Neuronal stem cell (in vitro differentiated cells): ENCODE data around the gene MYL6B.

Experiments
- DNase-seq: peaks from one replicate; pipeline ENCODE4 v3.0.0-alpha.2; 2013; ENCODE audit warnings: low spot score
- H2AFZ ChIP-seq: one replicate; pipeline ENCODE4 v1.6.1; 2013; ENCODE audit warnings: mild to moderate bottlenecking, low read length, inconsistent platforms
- H2AK5ac ChIP-seq: 2 replicates; pipeline ENCODE4 v1.6.1; 2013; ENCODE audit warnings: low read depth, mild to moderate bottlenecking, inconsistent platforms, low read length, moderate library complexity, mixed read lengths
- H2BK120ac ChIP-seq: 2 replicates; pipeline ENCODE4 v1.6.1; 2013; ENCODE audit warnings: low read depth, mild to moderate bottlenecking, inconsistent platforms, low read length, moderate library complexity, mixed read lengths
- H2BK12ac ChIP-seq: one replicate; pipeline ENCODE4 v1.6.1; 2013; ENCODE audit warnings: low read length, inconsistent platforms
- H2BK15ac ChIP-seq: 2 replicates; pipeline ENCODE4 v1.6.1; 2013; ENCODE audit warnings: mild to moderate bottlenecking, low read length, inconsistent platforms, mixed read lengths
- H2BK5ac ChIP-seq: one replicate; pipeline ENCODE4 v1.6.1; 2013; ENCODE audit warnings: inconsistent platforms, mild to moderate bottlenecking, low read length, moderate library complexity
- H3K14ac ChIP-seq: one replicate; pipeline ENCODE4 v1.6.1; 2013; ENCODE audit warnings: low read length, inconsistent platforms
- H3K18ac ChIP-seq: 2 replicates; pipeline ENCODE4 v1.6.1; 2013; ENCODE audit warnings: low read length, inconsistent platforms
- H3K23ac ChIP-seq: 2 replicates; pipeline ENCODE4 v1.6.1; 2013; ENCODE audit warnings: low read depth, mild to moderate bottlenecking, mixed read lengths, low read length, inconsistent platforms; ENCODE audit not compliant: poor library complexity
- H3K27ac ChIP-seq: replicated peaks from 3 replicates; pipeline ENCODE4 v1.5.1; 2013; ENCODE audit warnings: low read length, inconsistent platforms
- H3K27me3 ChIP-seq, 3 experiments: 2 replicates each; pipeline ENCODE4 v1.6.1; 2013; ENCODE audit warnings: low read length in 3 of 3, mild to moderate bottlenecking in 2 of 3, inconsistent platforms in 1 of 3, low read depth in 1 of 3, mixed read lengths in 1 of 3, moderate library complexity in 1 of 3; ENCODE audit not compliant: control insufficient read depth in 3 of 3, insufficient read depth in 3 of 3
- H3K36me3 ChIP-seq, 2 donors: replicated peaks in 1 of 2; 2 replicates each; pipeline ENCODE4 v1.6.1; 2013; ENCODE audit warnings: low read length in 2 of 2; ENCODE audit not compliant: control insufficient read depth in 2 of 2, insufficient read depth in 2 of 2
- H3K4ac ChIP-seq: 2 replicates; pipeline ENCODE4 v1.6.1; 2013; ENCODE audit warnings: inconsistent platforms, mild to moderate bottlenecking, low read length, moderate library complexity
- H3K4me1 ChIP-seq, 2 donors: 1 replicate in 1 of 2; 2 replicates in 1 of 2; pipeline ENCODE4 v1.6.1; 2013; ENCODE audit warnings: low read length in 2 of 2, low read depth in 1 of 2; ENCODE audit not compliant: control insufficient read depth in 2 of 2, insufficient read depth in 1 of 2
- H3K4me2 ChIP-seq: one replicate; pipeline ENCODE4 v1.6.1; 2013; ENCODE audit warnings: mild to moderate bottlenecking, low read length, inconsistent platforms; ENCODE audit not compliant: insufficient read depth, poor library complexity, severe bottlenecking
- H3K4me3 ChIP-seq, 2 donors: 2 replicates each; pipeline ENCODE4 v1.5.1; 2013; ENCODE audit warnings: low read length in 2 of 2, mild to moderate bottlenecking in 2 of 2, inconsistent platforms in 1 of 2, moderate library complexity in 1 of 2
- H3K79me1 ChIP-seq: one replicate; pipeline ENCODE4 v1.6.1; 2013; ENCODE audit warnings: low read depth, mild to moderate bottlenecking, inconsistent platforms, low read length, moderate library complexity
- H3K9ac ChIP-seq: one replicate; pipeline ENCODE4 v1.6.1; 2013; ENCODE audit warnings: mild to moderate bottlenecking, low read depth, low read length, inconsistent platforms; ENCODE audit not compliant: poor library complexity
- H3K9me3 ChIP-seq, 2 donors: replicated peaks in 1 of 2; 2 replicates each; pipeline versions ENCODE3 to v1.6.1; 2013; ENCODE audit warnings: low read length in 2 of 2, mild to moderate bottlenecking in 2 of 2, inconsistent platforms in 1 of 2, low read depth in 1 of 2, mixed read lengths in 1 of 2, moderate library complexity in 1 of 2; ENCODE audit not compliant: control insufficient read depth in 2 of 2, insufficient read depth in 1 of 2
- H4K8ac ChIP-seq: one replicate; pipeline ENCODE4 v1.6.1; 2013; ENCODE audit warnings: low read depth, mild to moderate bottlenecking, inconsistent platforms, low read length, moderate library complexity
- H4K91ac ChIP-seq: one replicate; pipeline ENCODE4 v1.6.1; 2013; ENCODE audit warnings: low read length, low read depth, mild to moderate bottlenecking, inconsistent platforms; ENCODE audit not compliant: poor library complexity
- WGBS, 2 donors: extraction: QIAGEN DNeasy Blood & Tissue Kit; methylation state at CpG; one replicate each; pipeline ENCODE4 v1.1.7; 2013; ENCODE audit warnings: missing lambda C conversion rate in 2 of 2, mixed read lengths in 1 of 2; ENCODE audit not compliant: insufficient read length in 2 of 2, insufficient replicate concordance in 1 of 2; ENCODE audit errors: extremely low coverage in 2 of 2; 5-methylcytosine and 5-hydroxymethylcytosine counted together

Gene MYL6B

GRCh38 chr12:56128670-56129205 lies 23.6 kb upstream of the MYL6B start:
- peak overlapping the region; percentile 92 for H3K4me2 ChIP-seq
- H3K9ac ChIP-seq: peak overlapping the region; percentile 96
- H3K27me3 ChIP-seq: no peaks in the 10 kb centered on the region
- H2AFZ ChIP-seq: peak overlapping the region; percentile 88
- no peak overlapping the region for H3K27ac ChIP-seq
- H4K8ac ChIP-seq: no peak overlapping the region
- no CpG with 5 or more reads among the region's 20 CpGs for WGBS, 2 donors
- peak overlapping the region; percentile 76 for H2BK15ac ChIP-seq
- peak overlapping the region; percentile 95 for H3K18ac ChIP-seq
- no peaks in the 10 kb centered on the region for H3K79me1 ChIP-seq
- H3K9me3 ChIP-seq: no peaks in the 10 kb centered on the region
- peak overlapping the region; percentile 77 for H3K23ac ChIP-seq
- H3K4me3 ChIP-seq: peak overlapping the region; percentile 82 to 83
- H4K91ac ChIP-seq: no peak overlapping the region
- peak overlapping the region; percentile 44 for H2BK12ac ChIP-seq
- H3K4ac ChIP-seq: no peak overlapping the region
- no peak for DNase-seq
- H3K36me3 ChIP-seq: peaks cover 30 to 44% of the 10 kb centered on the region in 2 donors
- H2BK120ac ChIP-seq: no peak overlapping the region
- peak overlapping the region; percentile 92 for H3K14ac ChIP-seq
- peak overlapping the region; percentile 16 for H2AK5ac ChIP-seq
- H3K4me1 ChIP-seq: peaks cover 13% of the 10 kb centered on the region in 2 donors
- no peak overlapping the region for H2BK5ac ChIP-seq

GRCh38 chr12:56129206-56129941 lies 23.0 kb upstream of the MYL6B start:
- H3K4me1 ChIP-seq: peaks cover 13% of the 10 kb centered on the region in 2 donors
- no peak overlapping the region for H3K27ac ChIP-seq
- WGBS, 2 donors: no CpG with 5 or more reads among the region's 29 CpGs
- no peaks in the 10 kb centered on the region for H3K9me3 ChIP-seq
- no peak overlapping the region for H4K8ac ChIP-seq
- no peaks in the 10 kb centered on the region for H3K27me3 ChIP-seq
- peaks cover 33 to 46% of the 10 kb centered on the region in 2 donors for H3K36me3 ChIP-seq
- H3K79me1 ChIP-seq: no peaks in the 10 kb centered on the region
- peak overlapping the region; percentile 88 for H2AFZ ChIP-seq
- no peak overlapping the region for H4K91ac ChIP-seq
- H2AK5ac ChIP-seq: no peak overlapping the region
- peak overlapping the region; percentile 95 for H3K18ac ChIP-seq
- H2BK120ac ChIP-seq: no peak overlapping the region
- H2BK12ac ChIP-seq: no peak overlapping the region
- no peak overlapping the region for H2BK15ac ChIP-seq
- peak overlapping the region; percentile 82 to 83 for H3K4me3 ChIP-seq
- DNase-seq: no peak
- no peak overlapping the region for H2BK5ac ChIP-seq
- no peak overlapping the region for H3K4ac ChIP-seq
- no peak overlapping the region for H3K14ac ChIP-seq
- H3K23ac ChIP-seq: peak overlapping the region; percentile 31
- peak overlapping the region; percentile 96 for H3K9ac ChIP-seq
- H3K4me2 ChIP-seq: peak overlapping the region; percentile 92

- no peak overlapping the region for H2AFZ ChIP-seq
- no peak overlapping the region for H2BK12ac ChIP-seq
- no peaks in the 10 kb centered on the region for H3K79me1 ChIP-seq
- H2BK120ac ChIP-seq: no peak overlapping the region
- DNase-seq: no peak
- no CpG with 5 or more reads among the region's 22 CpGs for WGBS, 2 donors
- no peaks in the 10 kb centered on the region for H3K27me3 ChIP-seq
- H3K4me3 ChIP-seq: peak overlapping the region in 1 of 2 donors; percentile 83
- H3K27ac ChIP-seq: no peak overlapping the region
- no peak overlapping the region for H3K9ac ChIP-seq
- peaks cover 33 to 47% of the 10 kb centered on the region in 2 donors for H3K36me3 ChIP-seq
- no peaks in the 10 kb centered on the region for H3K9me3 ChIP-seq
- no peak overlapping the region for H3K18ac ChIP-seq
- H3K4me1 ChIP-seq: peaks cover 13% of the 10 kb centered on the region in 2 donors
- H4K91ac ChIP-seq: no peak overlapping the region
- H2BK15ac ChIP-seq: no peak overlapping the region
- H2BK5ac ChIP-seq: no peak overlapping the region
- no peak overlapping the region for H2AK5ac ChIP-seq
- no peak overlapping the region for H3K4me2 ChIP-seq
- no peak overlapping the region for H3K4ac ChIP-seq
- H3K14ac ChIP-seq: no peak overlapping the region
- H4K8ac ChIP-seq: no peak overlapping the region
- H3K23ac ChIP-seq: no peak overlapping the region
These were observed 22.4 kb upstream of the MYL6B start for GRCh38 chr12:56129942-56130495.

GRCh38 chr12:56130876-56131275 lies 21.5 kb upstream of the MYL6B start:
- no peak overlapping the region for H4K8ac ChIP-seq
- no peak overlapping the region for H2BK12ac ChIP-seq
- no peak overlapping the region for H4K91ac ChIP-seq
- H3K9me3 ChIP-seq: no peaks in the 10 kb centered on the region
- peaks cover 13% of the 10 kb centered on the region in 2 donors for H3K4me1 ChIP-seq
- H3K27me3 ChIP-seq: no peaks in the 10 kb centered on the region
- H3K9ac ChIP-seq: no peak overlapping the region
- no peaks in the 10 kb centered on the region for H3K79me1 ChIP-seq
- H2AFZ ChIP-seq: no peak overlapping the region
- peaks cover 33 to 55% of the 10 kb centered on the region in 2 donors for H3K36me3 ChIP-seq
- H2BK15ac ChIP-seq: no peak overlapping the region
- H2AK5ac ChIP-seq: no peak overlapping the region
- no peak overlapping the region for H3K4me2 ChIP-seq
- no peak overlapping the region for H3K14ac ChIP-seq
- no peak overlapping the region for H3K23ac ChIP-seq
- H3K27ac ChIP-seq: no peak overlapping the region
- H3K4me3 ChIP-seq: no peak overlapping the region
- H2BK120ac ChIP-seq: no peak overlapping the region
- no CpG with 5 or more reads among the region's 4 CpGs for WGBS, 2 donors
- H3K4ac ChIP-seq: no peak overlapping the region
- no peak overlapping the region for H2BK5ac ChIP-seq
- H3K18ac ChIP-seq: no peak overlapping the region
- DNase-seq: no peak
